NK-92 (cell line): Measurements from ENCODE around the gene IL37.
"Not testable (repeated sequence)": the region's sequence is repeated elsewhere in the genome, so short reads cannot be mapped to it uniquely, and the experiment has no call there.

Source experiments
- DNase-seq: peaks from one replicate; lab custom pipeline; 2025; ENCODE audit not compliant: unreplicated experiment; lab: John Stamatoyannopoulos, UW

Gene IL37

GRCh38 chr2:112919086-112919485 lies 8.1 kb downstream of the IL37 start:
- no peak for DNase-seq

DNA sequence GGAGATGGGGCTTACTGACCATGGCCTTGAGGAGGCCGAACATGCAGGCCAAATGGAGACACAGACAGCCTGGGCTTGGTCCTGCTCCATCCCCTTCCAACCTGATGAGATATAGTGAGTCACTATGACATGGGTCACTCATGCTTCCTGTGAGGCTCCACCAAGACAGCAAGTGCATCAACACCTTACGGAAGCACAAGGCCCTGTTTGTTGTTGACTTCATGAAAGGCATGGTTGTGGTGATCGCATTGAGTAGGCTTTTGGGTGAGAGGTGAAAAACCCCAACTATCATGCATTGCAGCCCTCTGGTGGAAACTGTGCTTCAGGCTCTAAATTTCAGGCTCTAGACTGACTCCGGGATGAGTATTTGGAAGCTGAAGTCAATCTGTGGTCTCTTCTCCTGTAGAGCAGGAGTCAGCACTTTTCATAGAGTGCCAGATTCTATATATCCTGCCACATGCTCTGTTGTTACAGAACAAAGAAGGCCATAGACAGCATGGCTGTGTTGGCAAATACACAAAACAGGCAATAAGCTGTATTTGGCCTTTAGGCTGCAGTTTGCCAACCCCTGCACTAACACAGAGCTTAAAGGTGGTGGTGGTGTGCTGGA lies 10.1 kb downstream of the IL37 start:
- no peak for DNase-seq

DNA sequence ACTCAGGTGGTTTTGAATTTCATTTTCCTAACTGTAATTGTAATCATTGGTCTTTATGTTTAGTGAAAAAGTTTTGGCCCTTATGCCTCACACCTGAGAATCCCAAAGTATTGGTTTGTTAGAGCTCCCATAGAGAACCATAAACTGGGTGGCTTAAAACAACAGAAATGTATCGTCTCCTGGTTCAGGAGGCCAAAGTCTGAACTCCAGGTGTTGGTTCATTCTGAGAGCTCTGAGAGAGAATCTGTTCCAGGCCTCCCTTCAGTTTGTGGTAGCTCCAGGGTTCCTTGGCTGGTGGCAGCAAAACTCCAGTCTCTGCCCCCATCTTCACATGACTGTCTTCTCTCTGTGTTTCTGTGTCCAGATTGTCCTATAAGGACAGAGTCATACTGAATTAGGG lies 11.0 kb downstream of the IL37 start:
- DNase-seq, result no peak

DNA sequence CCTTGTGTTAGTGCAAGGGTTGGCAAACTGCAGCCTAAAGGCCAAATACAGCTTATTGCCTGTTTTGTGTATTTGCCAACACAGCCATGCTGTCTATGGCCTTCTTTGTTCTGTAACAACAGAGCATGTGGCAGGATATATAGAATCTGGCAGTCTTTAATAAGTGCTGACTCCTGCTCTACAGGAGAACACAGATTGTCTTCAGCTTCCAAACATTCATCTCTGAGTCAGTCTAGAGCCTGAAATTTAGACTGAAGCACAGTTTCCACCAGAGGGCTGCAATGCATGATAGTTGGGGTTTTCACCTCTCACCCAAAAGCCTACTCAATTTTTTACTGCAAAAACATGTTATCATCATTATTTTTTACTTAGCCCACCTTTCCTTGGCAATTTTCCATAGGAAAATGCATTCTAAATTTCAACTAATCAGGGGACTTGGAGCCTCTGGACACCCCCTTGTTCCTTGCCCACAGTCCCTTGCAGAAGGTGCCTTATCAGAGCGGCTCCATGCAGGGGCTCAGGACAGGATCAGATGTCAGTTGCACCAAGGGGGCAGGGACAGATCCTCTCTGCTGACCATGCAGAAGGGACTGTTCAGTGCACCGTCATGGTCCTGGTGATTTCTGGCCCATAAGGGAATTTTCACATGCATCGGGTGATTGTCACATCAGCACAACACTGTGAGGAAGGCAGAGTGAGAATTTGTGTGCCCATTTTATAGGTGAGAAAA lies 12.4 kb downstream of the IL37 start:
- no peak for DNase-seq

GRCh38 chr2:112923967-112924338 lies 13.0 kb downstream of the IL37 start:
- DNase-seq, result no peak

DNA sequence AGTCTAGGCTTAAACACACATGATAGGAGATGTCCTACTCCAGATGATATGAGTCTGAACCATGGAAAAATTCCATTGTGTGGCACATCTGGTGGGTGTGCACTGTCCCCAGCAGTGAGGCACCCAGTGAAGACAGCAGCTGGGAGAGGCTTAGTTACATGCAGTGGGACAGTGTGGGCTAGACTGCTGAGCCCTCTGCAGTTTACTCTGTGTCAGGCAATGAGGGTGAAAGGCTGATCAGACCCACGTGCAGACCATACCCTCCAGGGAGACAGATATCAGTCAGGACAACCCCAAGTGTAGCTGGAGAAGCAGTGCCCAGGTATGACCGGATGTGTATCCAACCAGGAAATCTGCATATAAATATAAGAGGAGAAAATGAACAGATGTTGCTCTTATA lies 13.4 kb downstream of the IL37 start:
- DNase-seq, result no peak

- no peak for DNase-seq
These were observed 13.9 kb downstream of the IL37 start for GRCh38 chr2:112924821-112925220.

GRCh38 chr2:112926707-112927106 lies 15.7 kb downstream of the IL37 start:
- no peak for DNase-seq

- no peak for DNase-seq
These were observed 16.8 kb downstream of the IL37 start for GRCh38 chr2:112927745-112928144.

DNA sequence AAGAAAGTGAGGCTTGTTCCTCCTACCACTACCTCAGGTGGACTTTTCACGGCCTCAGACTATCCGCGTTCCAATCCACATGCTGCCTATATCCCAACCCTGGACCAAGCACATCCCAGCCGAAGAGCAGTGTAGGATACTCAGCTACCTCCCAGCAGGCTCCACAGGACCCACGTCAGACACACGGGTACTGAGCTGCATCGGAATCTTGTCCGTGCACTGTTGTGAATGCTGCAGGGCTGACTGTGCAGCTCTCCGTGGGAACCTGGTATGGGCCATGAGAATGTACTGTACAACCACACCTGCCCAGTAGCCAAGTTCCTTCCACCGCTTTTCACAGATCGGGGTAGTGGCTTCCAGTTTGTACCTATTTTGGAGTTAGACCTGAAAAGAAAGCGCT lies 22.3 kb downstream of the IL37 start:
- DNase-seq, result no peak

DNA sequence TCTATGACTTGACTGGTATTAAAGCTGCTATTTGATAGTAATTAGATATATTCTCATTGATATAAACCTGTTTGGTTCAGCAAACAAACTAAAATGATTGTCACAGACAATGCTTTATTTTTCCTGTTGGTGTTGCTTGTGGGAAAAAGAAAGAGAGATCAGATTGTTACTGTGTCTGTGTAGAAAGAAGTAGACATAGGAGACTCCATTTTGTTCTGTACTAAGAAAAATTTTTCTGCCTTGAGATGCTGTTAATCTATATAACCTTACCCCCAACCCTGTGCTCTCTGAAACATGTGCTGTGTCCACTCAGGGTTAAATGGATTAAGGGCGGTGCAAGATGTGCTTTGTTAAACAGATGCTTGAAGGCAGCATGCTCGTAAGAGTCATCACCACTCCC lies 23.2 kb downstream of the IL37 start:
- not testable (repeated sequence) for DNase-seq

- no peak for DNase-seq
These were observed 25.9 kb downstream of the IL37 start for GRCh38 chr2:112936927-112937232.

DNA sequence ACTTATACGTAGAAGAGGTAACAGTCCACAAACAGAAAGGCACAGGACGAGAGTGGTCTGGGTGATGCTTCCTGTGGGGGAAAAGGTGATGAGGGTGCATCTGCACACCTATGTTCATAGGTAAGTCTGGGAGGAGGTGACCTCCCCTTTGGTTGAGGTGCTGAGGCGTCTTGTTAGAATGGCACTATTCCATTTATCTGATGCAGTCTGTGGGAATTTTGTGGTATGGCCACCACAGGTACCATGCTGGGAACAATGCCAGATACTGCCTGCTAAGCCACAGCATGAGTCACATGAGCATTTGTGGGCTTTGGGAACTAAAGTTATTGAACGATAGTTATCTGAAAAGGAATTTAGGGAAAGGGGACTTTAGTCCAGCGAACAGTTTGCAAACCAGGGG lies 27.9 kb downstream of the IL37 start:
- DNase-seq, result no peak

- no peak for DNase-seq
These were observed 28.5 kb downstream of the IL37 start for GRCh38 chr2:112939425-112939824.

GRCh38 chr2:112940859-112941625 lies 30.1 kb downstream of the IL37 start:
- DNase-seq, result no peak

DNA sequence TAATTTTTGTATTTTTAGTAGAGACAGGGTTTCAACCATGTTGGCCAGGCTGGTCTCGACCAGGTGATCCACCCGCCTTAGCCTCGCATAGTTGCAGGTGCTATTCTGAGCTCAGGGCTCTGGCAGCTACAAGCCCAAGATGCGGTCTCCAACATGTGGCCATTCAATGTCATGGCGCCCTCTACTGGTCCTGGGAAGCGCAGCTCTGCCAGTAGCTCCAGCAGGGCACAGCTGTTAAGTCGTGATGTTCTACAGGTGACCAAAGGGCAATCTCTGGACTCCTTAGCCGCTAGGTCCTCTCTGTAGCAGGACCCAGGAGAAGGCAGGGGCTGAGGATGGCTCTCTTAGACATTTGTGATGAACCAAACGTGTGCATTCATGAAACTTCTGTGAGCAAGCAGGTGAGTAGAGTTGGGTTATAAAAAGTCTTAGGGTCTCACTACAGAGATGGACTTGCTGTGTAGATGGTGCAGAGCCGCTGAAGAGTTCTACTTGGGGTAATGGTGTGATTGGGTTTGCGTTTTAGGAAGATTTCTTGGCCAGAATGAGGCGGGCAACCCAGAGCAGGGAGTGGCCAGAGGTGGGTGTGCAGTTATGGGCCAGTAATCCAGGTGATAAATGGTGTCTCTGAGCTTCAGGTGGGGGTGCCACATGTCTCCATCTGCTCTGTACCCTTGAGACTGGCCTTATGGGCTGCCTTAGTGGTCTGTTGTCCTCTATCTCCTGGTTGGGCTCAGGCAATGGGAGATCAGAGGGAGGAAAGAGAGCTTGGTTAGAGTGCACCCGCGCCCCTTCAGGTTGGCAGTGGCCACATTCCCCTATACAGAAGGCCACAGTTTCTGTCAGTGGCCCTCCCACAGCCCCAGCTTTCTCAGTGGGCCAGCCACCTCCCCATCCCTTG lies 31.0 kb downstream of the IL37 start:
- DNase-seq, result no peak

- no peak for DNase-seq
These were observed 31.7 kb downstream of the IL37 start for GRCh38 chr2:112942654-112943002.

DNA sequence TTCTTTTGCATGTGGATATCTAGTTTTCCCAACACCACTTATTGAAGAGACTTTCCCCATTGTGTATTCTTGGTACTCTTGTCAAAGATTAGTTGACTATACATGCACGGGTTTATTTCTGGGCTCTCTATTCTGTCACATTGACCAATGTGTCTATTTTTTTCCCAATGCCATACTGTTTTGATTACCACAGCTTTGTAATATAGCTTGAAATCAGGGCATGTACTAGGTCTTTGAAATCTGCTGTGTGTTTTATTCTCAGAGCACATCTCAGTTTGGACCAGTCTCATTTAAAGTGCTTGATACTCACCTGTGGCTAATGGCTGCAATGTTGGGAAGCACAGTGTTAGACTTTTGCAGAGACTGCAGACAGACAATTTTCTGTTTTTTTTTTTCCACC lies 34.0 kb downstream of the IL37 start:
- no peak for DNase-seq

GRCh38 chr2:112946086-112946485 lies 35.1 kb downstream of the IL37 start:
- no peak for DNase-seq

DNA sequence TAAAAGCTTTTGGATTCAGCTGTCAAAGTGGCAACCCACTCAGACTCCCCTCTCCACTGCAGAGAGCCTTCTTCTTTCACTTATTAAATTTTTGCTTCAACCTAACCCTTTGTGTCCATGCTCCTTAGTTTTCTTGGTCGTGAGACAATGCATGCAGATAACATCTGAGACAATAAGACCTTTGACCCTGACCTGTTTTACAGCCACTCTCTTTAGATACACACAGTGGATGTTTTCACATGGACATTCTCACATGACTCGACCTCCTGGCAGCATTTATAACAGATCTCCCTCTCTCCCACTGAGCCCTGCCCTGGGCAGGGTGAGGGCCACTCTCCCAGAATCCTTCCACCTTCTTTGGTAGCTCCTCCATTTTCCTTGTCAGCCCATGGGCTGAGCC lies 36.4 kb downstream of the IL37 start:
- DNase-seq, result no peak

- DNase-seq, result no peak
These were observed 38.5 kb downstream of the IL37 start for GRCh38 chr2:112949456-112949855.

DNA sequence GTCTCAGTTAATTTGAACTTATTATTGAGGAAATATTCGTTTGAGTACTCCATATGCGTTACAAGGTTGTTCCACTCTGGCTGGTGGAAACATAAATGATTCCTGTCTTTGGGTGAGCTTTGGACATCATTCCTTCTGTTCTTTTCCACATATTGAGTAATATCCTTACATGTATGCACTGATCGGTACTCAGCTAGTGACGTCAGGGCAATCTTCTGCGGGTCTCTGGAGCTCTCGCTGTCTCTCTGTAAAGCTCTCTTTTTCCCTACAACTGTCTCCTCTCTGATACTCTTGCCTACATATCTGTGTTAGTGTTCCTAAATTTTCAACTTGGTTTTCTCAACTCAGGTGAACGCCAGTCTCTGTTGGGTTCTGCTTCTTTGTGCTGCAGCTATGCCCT lies 43.4 kb downstream of the IL37 start:
- no peak for DNase-seq
